Transverse colon (tissue), 4 donors: ENCODE data around the gene CWC15.
A peak's percentile ranks its signal among the peaks of the same experiment; 100 is the strongest.

ENCODE experiments used
- CTCF ChIP-seq, 5 experiments: fragments of 200-600 bp in 3 of 5; fragments of 450-650 bp in 2 of 5; sonication (generic) in 3 of 5; IDR thresholded peaks; 1 replicate in 2 of 5; 2 replicates in 3 of 5; pipeline ENCODE4 v1.5.1; 2016 to 2017; ENCODE audit warnings: antibody characterized with exemption in 5 of 5, inconsistent platforms in 3 of 5, mild to moderate bottlenecking in 2 of 5, moderate library complexity in 1 of 5
- POLR2A ChIP-seq: fragments of 450-650 bp; IDR thresholded peaks from one replicate; pipeline ENCODE4 v1.6.1; 2016; ENCODE audit warnings: antibody characterized with exemption, mild to moderate bottlenecking, moderate library complexity
- POLR2AphosphoS5 ChIP-seq, 3 donors: sonication (generic); formaldehyde crosslinking; IDR thresholded peaks; one replicate each; pipeline ENCODE4 v1.6.1; 2016; ENCODE audit warnings: antibody characterized with exemption in 3 of 3

GRCh38 chr11:94973099-94973968 lies at the start of gene CWC15, which contains the start of gene KDM4D:
- TF ChIP-seq CTCF (IDR thresholded peaks at IDR 0.05) (no peak), POLR2AphosphoS5 (IDR thresholded peaks at IDR 0.05) (peak; percentile 76 to 79 (median 76)), POLR2A (peak; percentile 52)
